ENCODE data around the gene TRIM27. TPM values are rescaled to one million over a fixed set of nuclear protein-coding genes. Genes with fewer than 3 reads are reported as not detected.

The TRIM27 gene
- total and polyA plus RNA-seq, 4 donors, result 19.6 to 63.3 (median 32.5) TPM

GRCh38 chr6:28893172-28893799 lies 30.5 kb downstream of the TRIM27 start:
- no peak for DNase-seq (ENCODE audit: low spot score)
- Histone ChIP-seq H3K4me1 (ENCODE audit: control insufficient read depth in 4 of 4, insufficient read depth in 4 of 4, low read length in 3 of 4) (peaks cover 0 to 2% (median 0%) of the 10 kb centered on the region in 4 donors), H3K27ac (ENCODE audit: low read depth in 1 of 2, low read length in 2 of 2) (no peak overlapping the region), H3K36me3 (ENCODE audit: control insufficient read depth in 4 of 4, insufficient read depth in 3 of 4, low read depth in 1 of 4, low read length in 3 of 4) (no peaks in the 10 kb centered on the region), H3K9ac (ENCODE audit: low read depth in 1 of 2, low read length in 2 of 2) (no peak overlapping the region), H3K9me3 (ENCODE audit: control insufficient read depth in 4 of 4, low read length in 3 of 4) (no peaks in the 10 kb centered on the region), H3K4me3 (ENCODE audit: low read depth in 1 of 3, low read length in 3 of 3) (no peak overlapping the region), H3K27me3 (ENCODE audit: control insufficient read depth in 4 of 4, insufficient read depth in 4 of 4, low read length in 3 of 4) (no peaks in the 10 kb centered on the region)
- WGBS, result 85% methylated on average over 9 of the region's 9 CpGs
- TF ChIP-seq NR2F2 (IDR thresholded peaks at IDR 0.05), result no peak
- TF ChIP-seq TAF1 (conservative IDR thresholded peaks at IDR 0.05), result no peak
- no peak for TF ChIP-seq JUND (IDR thresholded peaks at IDR 0.05)
- TF ChIP-seq, protein P1, sequence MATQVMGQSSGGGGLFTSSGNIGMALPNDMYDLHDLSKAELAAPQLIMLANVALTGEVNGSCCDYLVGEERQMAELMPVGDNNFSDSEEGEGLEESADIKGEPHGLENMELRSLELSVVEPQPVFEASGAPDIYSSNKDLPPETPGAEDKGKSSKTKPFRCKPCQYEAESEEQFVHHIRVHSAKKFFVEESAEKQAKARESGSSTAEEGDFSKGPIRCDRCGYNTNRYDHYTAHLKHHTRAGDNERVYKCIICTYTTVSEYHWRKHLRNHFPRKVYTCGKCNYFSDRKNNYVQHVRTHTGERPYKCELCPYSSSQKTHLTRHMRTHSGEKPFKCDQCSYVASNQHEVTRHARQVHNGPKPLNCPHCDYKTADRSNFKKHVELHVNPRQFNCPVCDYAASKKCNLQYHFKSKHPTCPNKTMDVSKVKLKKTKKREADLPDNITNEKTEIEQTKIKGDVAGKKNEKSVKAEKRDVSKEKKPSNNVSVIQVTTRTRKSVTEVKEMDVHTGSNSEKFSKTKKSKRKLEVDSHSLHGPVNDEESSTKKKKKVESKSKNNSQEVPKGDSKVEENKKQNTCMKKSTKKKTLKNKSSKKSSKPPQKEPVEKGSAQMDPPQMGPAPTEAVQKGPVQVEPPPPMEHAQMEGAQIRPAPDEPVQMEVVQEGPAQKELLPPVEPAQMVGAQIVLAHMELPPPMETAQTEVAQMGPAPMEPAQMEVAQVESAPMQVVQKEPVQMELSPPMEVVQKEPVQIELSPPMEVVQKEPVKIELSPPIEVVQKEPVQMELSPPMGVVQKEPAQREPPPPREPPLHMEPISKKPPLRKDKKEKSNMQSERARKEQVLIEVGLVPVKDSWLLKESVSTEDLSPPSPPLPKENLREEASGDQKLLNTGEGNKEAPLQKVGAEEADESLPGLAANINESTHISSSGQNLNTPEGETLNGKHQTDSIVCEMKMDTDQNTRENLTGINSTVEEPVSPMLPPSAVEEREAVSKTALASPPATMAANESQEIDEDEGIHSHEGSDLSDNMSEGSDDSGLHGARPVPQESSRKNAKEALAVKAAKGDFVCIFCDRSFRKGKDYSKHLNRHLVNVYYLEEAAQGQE (IDR thresholded peaks at IDR 0.05), result no peak
- TF ChIP-seq EGR1 (IDR thresholded peaks at IDR 0.05; ENCODE audit: low read depth in 2 of 2), result no peak
- TF ChIP-seq, protein P2, sequence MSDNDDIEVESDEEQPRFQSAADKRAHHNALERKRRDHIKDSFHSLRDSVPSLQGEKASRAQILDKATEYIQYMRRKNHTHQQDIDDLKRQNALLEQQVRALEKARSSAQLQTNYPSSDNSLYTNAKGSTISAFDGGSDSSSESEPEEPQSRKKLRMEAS (IDR thresholded peaks at IDR 0.05), result no peak
- TF ChIP-seq YY1 (IDR thresholded peaks at IDR 0.05), result no peak
- no peak for TF ChIP-seq RXRA (IDR thresholded peaks at IDR 0.05)
- no peak for TF ChIP-seq FOXA2 (IDR thresholded peaks at IDR 0.05)
- no peak for TF ChIP-seq RAD21 (IDR thresholded peaks at IDR 0.05)
- no peak for TF ChIP-seq GABPA (IDR thresholded peaks at IDR 0.05 in 1 of 2, conservative IDR thresholded peaks at IDR 0.05 in 1 of 2)
- no peak for TF ChIP-seq ZBTB33 (IDR thresholded peaks at IDR 0.05)

- no peaks in the 10 kb centered on the region for H3K36me3 ChIP-seq (ENCODE audit: control insufficient read depth in 4 of 4, insufficient read depth in 3 of 4, low read depth in 1 of 4, low read length in 3 of 4)
- no peak overlapping the region for H3K27ac ChIP-seq (ENCODE audit: low read depth in 1 of 2, low read length in 2 of 2)
- no peaks in the 10 kb centered on the region for H3K9me3 ChIP-seq (ENCODE audit: control insufficient read depth in 4 of 4, low read length in 3 of 4)
- DNase-seq (ENCODE audit: low spot score), result no peak
- TF ChIP-seq JUND (IDR thresholded peaks at IDR 0.05), result no peak
- TF ChIP-seq RXRA (IDR thresholded peaks at IDR 0.05), result no peak
- no peak for TF ChIP-seq RAD21 (IDR thresholded peaks at IDR 0.05)
- no peak for TF ChIP-seq FOXA1 (IDR thresholded peaks at IDR 0.05)
- no peak for TF ChIP-seq YY1 (IDR thresholded peaks at IDR 0.05)
- no peak for TF ChIP-seq EGR1 (IDR thresholded peaks at IDR 0.05; ENCODE audit: low read depth in 2 of 2)
- TF ChIP-seq ZBTB33 (IDR thresholded peaks at IDR 0.05), result no peak
- no peak for TF ChIP-seq FOXA2 (IDR thresholded peaks at IDR 0.05)
- H3K9ac ChIP-seq (ENCODE audit: low read depth in 1 of 2, low read length in 2 of 2), result no peak overlapping the region
- peaks cover 0 to 1% (median 0%) of the 10 kb centered on the region in 4 donors for H3K4me1 ChIP-seq (ENCODE audit: control insufficient read depth in 4 of 4, insufficient read depth in 4 of 4, low read length in 3 of 4)
- no peak overlapping the region for H3K4me3 ChIP-seq (ENCODE audit: low read depth in 1 of 3, low read length in 3 of 3)
- H3K27me3 ChIP-seq (ENCODE audit: control insufficient read depth in 4 of 4, insufficient read depth in 4 of 4, low read length in 3 of 4), result no peaks in the 10 kb centered on the region
- WGBS, result 83% methylated on average over 4 of the region's 4 CpGs
Measured at GRCh38 chr6:28892525-28892924, 31.3 kb downstream of the TRIM27 start.
